ENCODE results near the gene SRM.
"Not testable (repeated sequence)": the region's sequence is repeated elsewhere in the genome, so short reads cannot be mapped to it uniquely, and the experiment has no call there.

SRM gene

DNA sequence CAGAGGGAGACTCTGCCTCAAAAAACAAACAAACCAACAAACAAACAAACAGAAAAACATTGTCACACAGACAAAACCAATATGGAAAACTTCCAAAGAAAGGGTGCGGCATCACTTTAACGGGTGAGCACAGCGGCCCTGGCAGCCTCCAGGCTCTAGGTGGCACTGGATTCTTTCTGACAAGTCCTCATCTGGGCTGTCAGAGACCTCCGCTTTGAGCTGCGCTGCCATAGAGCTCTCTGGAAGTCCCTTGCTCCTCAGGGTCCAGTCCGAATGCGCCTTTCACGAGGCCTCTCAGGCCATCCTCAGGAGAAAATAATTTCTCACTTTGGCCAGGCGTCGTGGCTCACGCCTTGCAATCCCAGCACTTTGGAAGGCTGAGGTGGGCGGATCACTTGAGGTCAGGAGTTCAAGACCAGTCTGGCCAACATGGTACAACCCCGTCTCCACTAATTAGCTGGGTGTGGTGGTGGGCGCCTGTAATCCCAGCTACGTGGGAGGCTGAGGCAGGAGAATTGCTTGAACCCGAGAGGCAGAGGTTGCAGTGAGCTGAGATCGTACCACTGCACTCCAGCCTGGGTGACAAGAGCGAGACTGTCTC, 4.2 kb upstream of the SRM start:
- DNase-seq = peak; percentile 60

DNA sequence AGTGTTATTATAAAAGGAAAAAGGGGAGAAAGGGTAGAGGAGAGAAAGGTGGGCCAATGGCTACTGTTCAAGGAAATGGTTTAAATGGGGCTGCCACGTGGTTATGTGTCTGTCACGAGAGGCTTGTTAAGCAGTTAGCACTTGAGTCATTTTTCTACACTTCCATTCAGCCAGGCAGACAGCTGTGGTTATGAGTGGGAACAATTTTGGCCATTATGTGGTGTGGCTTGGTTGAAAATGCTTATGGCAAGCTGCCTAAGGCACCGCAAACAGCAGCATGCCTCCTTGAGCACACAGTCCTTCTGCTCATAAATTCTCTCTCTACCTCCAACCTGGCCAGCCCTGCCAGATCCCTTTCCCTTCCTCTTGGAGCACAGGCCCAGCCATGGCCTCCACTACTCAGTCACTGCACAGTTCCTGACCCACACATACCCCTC, 3.2 kb upstream of the SRM start:
- DNase-seq = peak; percentile 73

DNA sequence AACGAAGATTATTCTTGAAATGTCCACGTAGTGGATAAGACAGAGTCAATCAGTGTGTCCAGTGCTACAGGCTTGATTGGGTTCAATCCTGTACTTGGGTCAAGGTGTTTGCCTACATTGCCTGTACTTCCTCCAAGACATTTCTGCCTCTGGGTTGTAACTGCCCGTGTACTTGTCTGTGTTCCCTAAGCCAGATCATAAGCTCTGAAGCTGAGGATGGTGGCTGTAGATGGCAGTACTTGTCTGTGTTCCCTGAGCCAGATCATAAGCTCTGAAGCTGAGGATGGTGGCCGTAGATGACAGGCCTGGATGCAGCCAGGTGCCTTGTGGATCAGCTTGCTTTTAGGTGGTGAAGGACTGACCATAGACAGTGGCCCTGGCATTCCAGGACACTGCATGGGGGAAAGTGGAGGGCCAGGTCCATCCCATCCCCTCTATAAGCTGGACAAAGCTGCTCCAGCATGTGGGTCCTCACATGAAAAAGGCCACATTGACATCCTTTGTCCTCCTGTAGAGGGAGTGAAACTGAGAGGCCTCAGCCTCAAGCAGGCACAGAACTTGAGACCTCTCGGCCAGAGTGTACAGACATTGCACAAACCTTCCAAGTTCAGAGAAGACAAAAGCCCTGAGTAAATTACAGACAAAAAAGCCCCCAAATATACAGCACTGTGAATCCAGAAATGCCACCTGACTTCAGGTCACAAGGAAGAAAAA, 2.0 kb upstream of the SRM start:
- DNase-seq = peak; percentile 36

DNA sequence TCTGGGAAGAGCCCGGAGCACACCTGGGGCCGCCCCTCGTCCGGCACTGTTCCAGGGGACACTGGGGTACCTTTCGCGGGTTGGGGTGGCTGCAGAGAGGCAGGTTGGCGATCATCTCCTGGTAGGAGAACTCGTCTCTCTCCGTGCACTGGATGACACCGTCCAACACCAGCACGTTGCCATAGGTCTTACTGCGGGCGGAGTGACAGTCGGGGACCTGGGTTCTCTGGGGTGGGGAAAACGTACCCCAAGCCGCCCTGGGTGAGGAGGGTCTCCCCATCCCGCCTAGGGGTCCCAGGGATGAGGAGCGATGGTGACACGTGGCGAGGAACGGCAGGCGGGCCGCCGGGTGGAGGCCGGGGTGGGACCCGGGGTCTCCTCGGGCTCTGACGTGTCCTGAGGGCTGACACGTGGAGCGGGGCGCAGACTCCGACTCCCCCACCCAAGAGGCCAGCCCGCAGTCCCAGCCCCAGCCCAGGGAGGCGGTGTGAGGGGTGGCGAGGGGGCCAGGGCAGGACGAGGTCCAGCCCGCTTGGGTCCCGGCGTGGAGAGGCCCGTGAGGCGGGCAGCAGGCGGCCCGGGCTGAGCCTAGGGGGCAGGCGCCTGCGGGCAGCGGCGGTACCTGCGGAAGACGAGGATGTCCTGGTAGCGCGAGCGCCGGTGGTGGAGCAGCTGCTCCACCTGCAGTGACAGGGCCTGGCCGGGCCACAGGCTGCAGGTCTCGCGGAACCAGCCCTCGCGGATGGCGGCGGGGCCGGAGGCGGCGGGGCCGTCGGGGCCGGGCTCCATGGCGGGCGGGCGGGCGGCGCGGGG, 457 bp downstream of the SRM start:
- DNase-seq = no peak

DNA sequence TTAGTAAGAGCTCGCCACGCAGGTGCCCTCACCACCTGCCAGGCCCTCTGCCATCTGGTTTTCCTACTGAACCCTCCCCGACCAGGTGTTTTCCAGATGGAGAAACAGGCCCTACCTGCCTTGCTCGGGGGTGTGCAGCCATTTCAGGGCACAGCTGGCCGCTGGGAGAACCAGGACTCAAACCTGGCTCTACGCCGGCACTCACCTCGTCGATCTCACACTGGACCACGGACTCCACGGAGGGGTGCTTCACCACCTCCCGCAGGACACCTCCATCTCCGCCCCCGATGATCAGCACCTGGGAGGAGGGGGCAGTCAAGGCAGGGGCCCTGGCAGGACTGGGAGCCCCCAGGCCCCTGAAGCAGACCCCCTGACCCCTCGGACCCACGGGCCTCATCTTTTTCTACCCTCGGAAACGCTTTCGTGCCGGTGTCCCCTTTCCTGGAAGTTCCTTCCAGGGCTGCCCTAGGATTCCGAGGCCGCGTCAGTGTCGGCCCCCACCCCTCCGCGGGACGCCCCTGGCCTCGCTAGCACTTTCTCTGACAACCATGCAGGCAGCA, 1.1 kb downstream of the SRM start:
- peak; percentile 79 for DNase-seq

DNA sequence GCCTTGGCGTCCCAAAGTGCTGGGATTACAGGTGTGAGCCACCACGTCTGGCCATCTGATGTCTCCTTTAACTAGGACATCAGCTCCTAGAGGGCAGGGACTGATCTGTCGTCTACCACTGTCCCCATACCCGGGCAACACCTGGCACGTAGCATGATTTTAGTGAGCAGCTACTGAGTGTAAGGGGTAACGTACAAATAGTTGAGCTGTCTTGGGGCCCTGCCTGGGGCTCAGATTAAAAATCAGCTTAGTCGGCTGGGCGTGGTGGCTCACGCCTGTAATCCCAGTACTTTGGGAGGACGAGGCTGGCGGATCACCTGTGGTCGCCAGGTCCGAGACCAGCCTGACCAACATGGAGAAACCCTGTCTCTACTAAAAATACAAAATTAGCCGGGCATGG, 1.8 kb downstream of the SRM start:
- DNase-seq = no peak

DNA sequence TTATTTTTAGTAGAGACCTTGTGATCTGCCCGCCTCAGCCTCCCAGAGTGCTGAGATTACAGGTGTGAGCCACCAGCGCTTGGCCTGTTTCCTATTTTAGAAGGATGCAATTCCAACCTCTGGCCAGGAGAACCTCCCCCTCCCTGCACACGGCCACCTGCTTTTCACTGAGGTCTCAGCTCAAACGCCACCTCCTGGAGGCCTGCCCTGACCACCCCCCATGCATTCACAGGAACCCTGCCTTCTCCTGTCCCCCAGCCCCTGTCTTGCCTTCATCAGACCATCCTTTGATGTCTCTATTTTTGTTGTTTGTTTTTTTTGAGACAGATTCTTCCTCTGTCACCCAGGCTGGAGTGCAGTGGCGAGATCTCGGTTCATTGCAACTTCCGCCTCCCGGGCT, 2.3 kb downstream of the SRM start:
- peak; percentile 15 for DNase-seq

DNA sequence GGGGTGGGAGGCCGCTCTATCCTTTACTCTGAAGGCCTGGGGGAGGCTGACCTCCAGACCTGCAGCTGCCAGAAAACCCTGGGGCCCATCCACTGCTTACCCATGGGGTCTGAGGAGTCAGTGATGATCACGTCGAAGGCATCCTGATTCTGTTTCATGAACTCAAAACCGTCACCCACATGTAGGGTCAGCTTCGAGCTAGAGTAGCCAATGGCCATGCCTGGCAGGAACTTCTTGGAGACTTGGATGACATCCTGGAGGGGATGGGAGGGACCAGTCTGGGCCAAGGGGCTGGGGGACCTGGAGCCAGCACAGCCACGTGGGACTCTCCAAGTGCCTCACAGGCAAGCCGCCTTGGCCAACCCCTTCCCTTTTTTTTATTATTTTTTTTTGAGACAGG, 3.3 kb downstream of the SRM start:
- no peak for DNase-seq

DNA sequence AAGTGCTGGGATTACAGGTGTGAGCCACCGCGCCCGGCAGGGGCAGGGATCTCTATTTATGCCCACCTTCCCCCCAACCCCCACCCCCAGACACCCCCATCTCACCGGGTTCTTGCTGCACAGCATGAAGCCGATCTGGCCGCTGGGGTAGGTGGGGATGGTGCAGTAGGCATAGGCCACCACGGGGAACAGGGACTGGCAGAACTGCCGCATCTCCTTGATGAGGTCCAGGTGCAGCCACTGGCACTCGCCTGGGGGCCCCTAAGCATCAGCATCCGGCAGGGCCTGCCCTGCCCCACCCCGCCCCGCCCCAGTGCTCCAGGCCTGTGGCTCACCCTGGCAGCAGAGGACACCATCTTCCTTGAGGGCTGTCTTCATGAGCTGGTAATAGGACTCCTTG, 4.1 kb downstream of the SRM start:
- DNase-seq = no peak

DNA sequence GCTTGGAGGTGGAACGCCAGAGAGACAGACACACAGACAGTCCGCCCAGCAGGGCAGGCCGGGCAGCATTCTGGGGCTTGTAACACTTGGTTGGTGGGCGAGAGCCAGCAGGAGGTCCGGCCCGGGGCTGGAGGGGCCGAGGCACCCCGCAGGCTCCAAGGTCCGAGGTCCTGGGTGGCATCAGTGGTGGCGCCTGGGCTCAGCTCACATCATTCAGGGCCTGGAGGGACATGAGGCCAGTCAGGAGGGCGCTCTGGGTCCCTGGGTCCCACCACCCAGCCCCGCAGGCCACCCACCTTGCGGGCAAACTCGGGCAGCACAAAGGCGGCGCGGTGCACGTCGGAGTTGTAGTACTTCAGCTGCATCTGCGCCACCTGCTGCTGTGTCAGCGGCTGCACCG, 5.2 kb downstream of the SRM start:
- DNase-seq = no peak

DNA sequence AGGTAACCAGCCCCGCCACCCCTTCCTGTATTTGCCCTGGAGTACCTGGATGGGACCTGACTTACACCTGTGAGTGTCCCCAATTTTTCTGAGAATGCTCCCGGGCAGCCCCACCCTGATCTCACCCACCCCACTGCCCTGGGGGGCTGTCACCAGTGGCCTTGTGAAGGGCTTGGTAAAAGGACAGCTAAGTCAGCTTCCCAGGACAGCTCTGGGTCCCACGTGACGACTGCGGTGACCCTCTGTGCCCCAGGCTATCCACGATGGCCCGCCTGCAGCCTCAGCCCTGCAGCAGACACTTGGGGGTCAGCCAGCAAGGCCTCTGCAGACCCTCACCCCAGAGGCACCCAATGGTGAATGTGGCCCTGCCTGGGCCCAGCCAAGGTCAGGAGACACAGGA, 5.6 kb downstream of the SRM start:
- no peak for DNase-seq

DNA sequence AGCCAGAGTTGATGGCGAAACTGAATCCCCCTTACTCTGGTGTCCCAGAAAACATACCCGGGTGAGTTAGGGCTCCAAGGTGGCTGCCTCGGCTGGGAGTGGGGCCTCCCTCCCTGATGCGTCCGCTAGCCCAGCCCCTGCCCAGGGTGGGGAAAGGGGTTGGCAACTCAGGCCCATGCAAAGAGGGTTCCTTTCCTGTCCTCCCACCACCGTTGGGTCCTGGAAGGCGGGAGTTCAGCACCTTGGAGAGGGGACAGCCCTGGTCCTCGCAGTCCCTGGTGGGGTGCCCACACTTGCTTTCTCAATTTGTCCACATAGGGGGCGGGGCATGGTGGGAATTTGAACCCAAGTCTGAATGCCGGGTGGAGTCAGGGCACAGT, 6.1 kb downstream of the SRM start:
- DNase-seq = no peak

DNA sequence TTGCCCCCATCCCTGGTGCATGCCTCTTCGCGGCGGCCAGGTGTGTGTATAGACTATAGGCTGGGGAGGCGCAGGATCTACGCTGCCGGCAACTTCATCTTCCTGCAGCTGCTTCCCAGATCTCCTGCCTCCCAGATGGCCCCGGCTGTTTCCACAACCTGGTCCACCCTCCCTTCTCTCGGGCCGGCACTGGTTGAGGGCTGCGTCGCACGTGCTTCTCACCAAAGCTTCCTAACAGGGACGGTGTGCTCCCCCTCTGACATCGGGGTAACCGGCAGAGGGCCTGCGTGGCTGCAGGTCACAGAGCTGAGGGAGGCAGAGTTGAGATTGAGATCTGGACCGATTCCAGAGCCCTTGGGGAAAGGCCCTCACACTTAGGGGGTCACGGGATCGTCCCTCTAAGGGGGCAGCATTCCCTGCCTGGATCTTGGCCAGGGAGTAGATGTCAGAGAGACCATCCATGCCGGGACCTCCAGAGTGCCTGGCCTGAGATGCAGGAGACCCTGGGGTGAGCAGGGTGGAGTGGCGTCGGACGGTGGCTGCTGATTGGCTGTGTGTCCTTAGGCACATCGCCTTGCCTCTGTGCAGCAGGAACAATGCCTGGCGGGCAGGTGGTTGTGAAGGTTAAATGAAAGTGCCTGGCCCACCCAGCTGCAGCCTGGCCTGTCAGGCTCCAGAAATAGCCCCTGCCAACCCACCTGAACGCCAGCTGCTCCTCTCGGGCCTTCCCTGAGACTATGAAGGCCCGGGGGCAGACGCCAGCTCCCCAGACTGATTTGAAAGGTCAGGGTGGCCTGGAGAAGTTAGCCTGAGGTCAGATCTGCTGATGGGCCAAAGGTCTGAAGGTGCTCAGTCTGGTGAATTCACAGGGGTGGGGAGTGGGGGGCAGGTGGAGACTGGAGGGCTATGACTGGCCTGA, 6.7 kb downstream of the SRM start:
- peak; percentile 45 for DNase-seq

DNA sequence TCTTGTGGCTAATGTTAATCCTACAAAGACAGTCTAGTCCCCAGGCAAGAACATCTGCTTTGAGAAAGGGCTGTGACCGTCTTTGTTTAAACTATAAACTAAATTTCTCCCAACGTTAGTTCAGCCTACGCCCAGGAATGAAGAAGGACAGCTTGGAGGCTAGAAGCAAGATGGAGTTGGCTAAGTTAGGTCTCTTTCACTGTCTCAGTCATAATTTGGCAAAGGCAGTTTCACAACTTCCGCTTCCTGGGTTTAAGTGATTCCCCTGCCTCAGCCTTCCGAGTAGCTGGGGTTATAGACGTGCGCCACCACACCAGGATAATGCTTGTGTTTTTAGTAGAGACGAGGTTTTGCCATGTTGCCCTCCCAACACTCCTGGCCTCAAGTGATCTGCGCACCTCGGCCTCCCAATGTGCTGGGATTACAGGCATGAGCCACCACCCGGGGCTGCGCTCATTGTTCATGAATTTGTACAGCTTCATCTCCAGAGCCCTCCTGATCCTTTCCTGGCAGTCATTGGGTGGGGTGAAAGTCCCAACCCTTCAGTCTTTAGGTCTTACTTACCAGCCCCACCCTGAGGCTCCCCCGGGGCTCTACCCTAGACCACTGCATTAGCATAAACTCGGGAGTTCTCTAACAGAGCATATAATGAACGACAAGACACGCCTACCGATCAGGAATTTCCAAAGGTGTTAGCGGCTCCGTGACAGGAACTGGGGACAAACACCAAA, 7.9 kb downstream of the SRM start:
- DNase-seq = peak; percentile 33

DNA sequence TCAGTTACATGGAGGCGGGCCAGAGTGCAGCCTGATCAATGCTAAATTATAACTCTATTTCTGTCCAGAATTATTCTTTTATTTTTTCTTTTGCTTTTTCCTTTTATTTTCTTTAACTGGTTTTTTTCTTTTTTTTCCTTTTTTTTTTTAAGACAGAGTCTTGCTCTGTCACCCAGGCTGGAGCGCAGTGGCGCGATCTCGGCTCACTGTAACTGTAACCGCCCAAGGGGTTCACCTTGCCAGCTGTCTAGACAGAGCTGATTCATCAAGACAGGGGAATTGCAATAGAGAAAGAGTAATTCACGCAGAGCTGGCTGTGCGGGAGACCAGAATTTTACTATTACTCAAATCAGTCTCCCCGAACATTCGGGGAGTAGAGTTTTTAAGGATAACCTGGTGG, 8.7 kb downstream of the SRM start:
- DNase-seq = not testable (repeated sequence)

DNA sequence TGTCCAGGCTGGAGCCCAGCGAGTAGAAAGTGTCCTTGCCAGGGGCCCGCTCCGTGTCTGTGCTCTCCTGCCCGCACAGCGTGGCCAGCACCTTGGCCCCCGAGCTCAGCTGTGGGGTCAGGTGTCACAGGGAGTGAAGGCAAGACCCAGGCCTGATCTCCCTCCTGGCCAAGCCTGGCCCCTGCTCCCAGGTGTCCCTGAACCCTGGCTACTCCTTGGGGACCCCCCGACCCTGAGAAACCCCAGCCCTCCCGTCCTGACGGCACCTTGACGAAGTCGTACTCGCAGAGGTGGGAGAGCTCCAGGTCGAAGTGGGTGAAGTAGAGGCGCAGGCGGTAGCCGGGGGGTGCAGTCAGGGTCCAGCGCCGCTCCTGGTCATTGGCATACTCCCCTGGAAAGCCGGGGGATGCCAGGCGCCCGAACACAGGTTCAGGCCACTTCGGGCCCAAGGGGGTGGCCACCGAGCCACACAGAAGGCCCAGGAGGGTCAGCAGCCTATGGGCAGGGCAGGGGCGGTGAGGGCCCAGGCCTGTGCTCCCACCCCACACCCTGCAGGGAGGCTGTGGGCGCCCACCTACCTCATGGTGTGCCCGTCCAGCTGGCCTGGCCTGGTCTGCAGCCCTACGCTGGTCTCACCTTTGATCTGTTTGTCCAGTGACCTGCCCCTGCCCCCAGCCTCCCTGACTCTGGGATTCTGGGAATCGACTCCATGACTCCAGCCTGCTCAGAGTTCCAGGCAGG, 13.0 kb downstream of the SRM start, which contains the start of gene MASP2:
MASP2 (minus strand) TSS at position 615 of the 741 bp plus-strand sequence; CDS start at position 583, 32 bp downstream.
- no peak for DNase-seq

DNA sequence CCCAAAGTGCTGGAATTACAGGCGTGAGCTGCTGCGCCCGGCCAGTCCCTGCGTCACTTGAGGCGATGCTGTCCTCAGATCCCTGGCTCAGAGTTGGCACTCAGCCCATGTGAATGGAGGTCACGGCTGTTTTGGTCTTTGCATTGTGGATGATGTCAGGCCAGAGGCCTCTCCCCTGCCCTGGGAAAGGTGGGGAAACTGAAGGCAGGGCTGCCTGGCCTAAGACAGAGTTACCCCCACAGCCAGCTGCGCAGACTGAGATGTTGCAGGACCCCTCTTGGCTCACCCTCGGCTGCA, 13.6 kb downstream of the SRM start:
- DNase-seq = no peak

DNA sequence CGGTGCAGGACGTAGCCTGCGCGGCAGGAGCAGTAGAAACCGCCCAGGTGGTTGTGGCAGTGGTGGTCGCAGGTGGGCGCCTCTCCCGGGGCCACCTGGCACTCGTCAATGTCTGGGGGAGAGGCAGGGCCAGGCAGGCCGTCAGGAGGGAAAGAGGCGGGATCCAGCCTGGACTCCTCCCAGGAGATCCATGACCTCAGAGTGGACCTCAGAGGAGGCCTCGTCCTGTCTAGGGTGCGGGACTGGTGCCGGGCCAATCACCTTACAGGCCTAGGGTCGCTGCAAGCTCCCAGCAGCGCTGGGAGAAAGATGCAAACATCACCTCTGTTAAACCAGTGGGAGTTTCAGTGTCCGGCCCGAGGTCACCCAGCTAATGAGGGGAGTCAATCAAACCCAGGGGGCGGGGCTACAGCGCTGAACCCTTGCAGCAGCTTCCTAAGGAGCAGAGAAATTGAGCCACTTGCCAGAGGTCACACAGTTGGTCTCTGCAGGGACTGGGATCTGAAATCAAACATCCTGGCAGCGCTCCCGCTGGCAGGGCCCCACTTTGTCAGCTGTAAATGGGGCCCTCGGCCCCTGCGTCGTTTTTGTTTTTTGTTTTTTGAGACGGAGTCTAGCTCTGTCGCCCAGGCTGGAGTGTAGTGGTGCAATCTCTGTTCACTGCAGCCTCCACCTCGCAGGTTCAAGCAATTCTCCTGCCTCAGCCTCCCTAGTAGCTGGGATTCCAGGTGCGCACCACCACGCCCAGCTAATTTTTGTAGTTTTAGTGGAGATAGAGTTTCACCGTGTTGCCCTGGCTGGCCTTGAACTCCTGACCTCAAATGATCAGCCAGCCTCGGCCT, 14.2 kb downstream of the SRM start:
- DNase-seq = no peak

DNA sequence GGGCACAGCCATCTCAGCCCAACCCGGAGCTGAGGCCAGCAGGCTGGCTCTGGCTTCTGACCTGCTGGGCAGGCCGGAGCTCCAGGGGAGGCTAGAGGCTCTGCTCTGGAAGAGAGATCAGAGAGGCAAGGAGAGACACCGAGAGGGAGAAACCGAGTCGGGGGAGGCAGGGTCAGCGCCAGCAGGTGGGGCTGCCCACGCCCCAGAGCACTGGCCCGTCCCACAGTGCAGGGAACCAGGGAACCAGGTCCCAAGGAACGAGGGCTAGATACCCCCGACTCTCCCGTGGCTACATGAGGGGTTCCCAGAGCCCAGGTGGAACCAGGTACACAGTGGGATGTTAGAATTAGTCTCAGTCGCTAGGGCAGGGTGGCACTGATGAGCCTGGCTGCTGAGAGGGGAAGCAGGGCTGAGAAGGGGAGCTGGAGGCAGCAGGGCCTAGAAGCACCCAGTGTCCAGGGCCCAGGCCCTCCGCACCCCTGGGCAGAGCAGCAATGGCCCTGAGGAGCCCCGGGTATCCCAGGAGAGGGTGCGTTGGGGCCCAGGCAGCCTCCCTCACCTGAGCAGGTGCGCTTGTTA, 14.9 kb downstream of the SRM start:
- DNase-seq = no peak
